H1 (cell line): Measurements from ENCODE around the gene KCNB1.

Experiments
- EP300 ChIP-seq, 2 experiments: IDR thresholded peaks; 1 replicate in 1 of 2; 2 replicates in 1 of 2; pipeline ENCODE4 v1.6.1; 2011 to 2012; ENCODE audit warnings: low read depth in 2 of 2, low read length in 2 of 2, mild to moderate bottlenecking in 2 of 2, borderline replicate concordance in 1 of 2, inconsistent platforms in 1 of 2, moderate library complexity in 1 of 2
- EZH2 ChIP-seq: fragments of 200-600 bp; sonication (generic); IDR thresholded peaks from 2 replicates; pipeline ENCODE4 v1.7.1; 2012; ENCODE audit warnings: low read depth, mild to moderate bottlenecking, moderate library complexity, low read length, inconsistent platforms; ENCODE audit not compliant: severe bottlenecking
- FOSL1 ChIP-seq: IDR thresholded peaks from 2 replicates; pipeline ENCODE4 v1.6.1; 2011; ENCODE audit warnings: mild to moderate bottlenecking, low read depth, low read length, moderate library complexity; ENCODE audit not compliant: insufficient read depth
- HDAC2 ChIP-seq, 2 experiments: fragments of 300-600 bp in 1 of 2; sonication (generic) in 1 of 2; IDR thresholded peaks; 2 replicates each; pipeline ENCODE4 v1.6.1; 2011 to 2012; ENCODE audit warnings: low read depth in 2 of 2, low read length in 2 of 2, mild to moderate bottlenecking in 2 of 2, moderate library complexity in 2 of 2, borderline replicate concordance in 1 of 2, inconsistent platforms in 1 of 2
- HDAC6 ChIP-seq: IDR thresholded peaks from one replicate; pipeline ENCODE4 v1.7.1; 2012; ENCODE audit warnings: low read depth, mild to moderate bottlenecking, inconsistent platforms, low read length, moderate library complexity
- JUN ChIP-seq: IDR thresholded peaks from 2 replicates; pipeline ENCODE4 v1.6.1; 2011; ENCODE audit warnings: low read depth, mild to moderate bottlenecking, improper control_type of control experiment, low read length
- NRF1 ChIP-seq: IDR thresholded peaks from 2 replicates; pipeline ENCODE4 v1.6.1; 2011; ENCODE audit warnings: mild to moderate bottlenecking, low read depth, low read length, improper control_type of control experiment
- POLR2A ChIP-seq, 2 experiments: IDR thresholded peaks; 1 replicate in 1 of 2; 2 replicates in 1 of 2; pipeline ENCODE4 v1.6.1; 2011; ENCODE audit warnings: low read depth in 2 of 2, low read length in 2 of 2, mild to moderate bottlenecking in 2 of 2; ENCODE audit errors: control extremely low read depth in 1 of 2
- SRF ChIP-seq: IDR thresholded peaks from 2 replicates; pipeline ENCODE4 v1.6.1; 2011; ENCODE audit warnings: mild to moderate bottlenecking, low read depth, low read length, moderate library complexity
- TF ChIP-seq, protein P1 (sequence below), 3 experiments: IDR thresholded peaks; 1 replicate in 2 of 3; 2 replicates in 1 of 3; pipeline versions ENCODE4 v1.5.1 to v1.6.1; 2011; ENCODE audit warnings: low read length in 3 of 3, mild to moderate bottlenecking in 3 of 3, inconsistent platforms in 2 of 3, low read depth in 1 of 3, moderate library complexity in 1 of 3; ENCODE audit not compliant: insufficient read depth in 1 of 3; ENCODE audit errors: control extremely low read depth in 1 of 3
- TF ChIP-seq, protein P2 (sequence below): IDR thresholded peaks from 2 replicates; pipeline ENCODE4 v1.6.1; 2012; ENCODE audit warnings: low read length, inconsistent platforms

DNA sequence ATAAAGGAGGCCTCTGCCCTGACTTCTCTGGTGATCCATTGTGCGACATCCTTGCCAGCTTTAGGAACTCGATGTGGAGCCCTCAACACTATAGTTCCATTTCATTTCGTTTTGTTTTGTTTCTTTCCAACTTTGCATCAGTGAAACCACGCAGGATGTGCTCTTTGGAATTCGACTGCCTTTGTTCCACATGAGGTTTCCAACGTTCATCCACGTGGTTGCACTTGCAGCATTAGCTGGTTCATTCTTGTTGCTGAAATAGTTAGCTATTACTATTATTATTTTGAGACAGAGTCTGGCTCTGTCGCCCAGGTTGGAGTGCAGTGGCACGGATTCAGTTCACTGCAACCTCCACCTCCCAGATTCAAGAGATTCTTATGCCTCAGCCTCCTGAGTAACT is 143.3 kb downstream of the KCNB1 start:
- TF ChIP-seq POLR2A (IDR thresholded peaks at IDR 0.05; ENCODE audit: control extremely low read depth in 1 of 2, low read depth in 2 of 2, low read length in 2 of 2) (no peak), EZH2 (no peak), HDAC6 (no peak), SRF (no peak), HDAC2 (IDR thresholded peaks at IDR 0.05; ENCODE audit: borderline replicate concordance in 1 of 2, low read depth in 2 of 2, low read length in 2 of 2) (no peak), FOSL1 (no peak), EP300 (IDR thresholded peaks at IDR 0.05; ENCODE audit: borderline replicate concordance in 1 of 2, low read depth in 2 of 2, low read length in 2 of 2) (no peak), JUN (no peak), NRF1 (no peak)
- TF ChIP-seq, protein P1, sequence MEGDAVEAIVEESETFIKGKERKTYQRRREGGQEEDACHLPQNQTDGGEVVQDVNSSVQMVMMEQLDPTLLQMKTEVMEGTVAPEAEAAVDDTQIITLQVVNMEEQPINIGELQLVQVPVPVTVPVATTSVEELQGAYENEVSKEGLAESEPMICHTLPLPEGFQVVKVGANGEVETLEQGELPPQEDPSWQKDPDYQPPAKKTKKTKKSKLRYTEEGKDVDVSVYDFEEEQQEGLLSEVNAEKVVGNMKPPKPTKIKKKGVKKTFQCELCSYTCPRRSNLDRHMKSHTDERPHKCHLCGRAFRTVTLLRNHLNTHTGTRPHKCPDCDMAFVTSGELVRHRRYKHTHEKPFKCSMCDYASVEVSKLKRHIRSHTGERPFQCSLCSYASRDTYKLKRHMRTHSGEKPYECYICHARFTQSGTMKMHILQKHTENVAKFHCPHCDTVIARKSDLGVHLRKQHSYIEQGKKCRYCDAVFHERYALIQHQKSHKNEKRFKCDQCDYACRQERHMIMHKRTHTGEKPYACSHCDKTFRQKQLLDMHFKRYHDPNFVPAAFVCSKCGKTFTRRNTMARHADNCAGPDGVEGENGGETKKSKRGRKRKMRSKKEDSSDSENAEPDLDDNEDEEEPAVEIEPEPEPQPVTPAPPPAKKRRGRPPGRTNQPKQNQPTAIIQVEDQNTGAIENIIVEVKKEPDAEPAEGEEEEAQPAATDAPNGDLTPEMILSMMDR (IDR thresholded peaks at IDR 0.05; ENCODE audit: control extremely low read depth in 1 of 3, insufficient read depth in 1 of 3, low read depth in 1 of 3, low read length in 3 of 3): no peak
- TF ChIP-seq, protein P2, sequence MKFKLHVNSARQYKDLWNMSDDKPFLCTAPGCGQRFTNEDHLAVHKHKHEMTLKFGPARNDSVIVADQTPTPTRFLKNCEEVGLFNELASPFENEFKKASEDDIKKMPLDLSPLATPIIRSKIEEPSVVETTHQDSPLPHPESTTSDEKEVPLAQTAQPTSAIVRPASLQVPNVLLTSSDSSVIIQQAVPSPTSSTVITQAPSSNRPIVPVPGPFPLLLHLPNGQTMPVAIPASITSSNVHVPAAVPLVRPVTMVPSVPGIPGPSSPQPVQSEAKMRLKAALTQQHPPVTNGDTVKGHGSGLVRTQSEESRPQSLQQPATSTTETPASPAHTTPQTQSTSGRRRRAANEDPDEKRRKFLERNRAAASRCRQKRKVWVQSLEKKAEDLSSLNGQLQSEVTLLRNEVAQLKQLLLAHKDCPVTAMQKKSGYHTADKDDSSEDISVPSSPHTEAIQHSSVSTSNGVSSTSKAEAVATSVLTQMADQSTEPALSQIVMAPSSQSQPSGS: no peak
